Uterus (tissue), 4 donors: ENCODE results near the gene PTPRJ. TPM values are rescaled to one million over a fixed set of nuclear protein-coding genes. Genes with fewer than 3 reads are reported as not detected.

Experiments
- DNase-seq, 2 donors: peaks; one replicate each; pipeline ENCODE4 v3.0.0-alpha.2; 2019 to 2020
- H3K27ac ChIP-seq, 2 donors: fragments of 200-600 bp; sonication (generic); 1 replicate in 1 of 2; 2 replicates in 1 of 2; pipeline ENCODE4 v1.5.1; 2016 to 2018
- H3K27me3 ChIP-seq, 2 donors: fragments of 200-600 bp; sonication (generic); one replicate each; pipeline ENCODE4 v1.5.1; 2018 to 2019; ENCODE audit warnings: control low read depth in 1 of 2
- H3K36me3 ChIP-seq, 2 donors: fragments of 200-600 bp; sonication (generic); one replicate each; pipeline ENCODE4 v1.5.1; 2019; ENCODE audit warnings: control low read depth in 1 of 2
- H3K4me1 ChIP-seq, 2 donors: fragments of 200-600 bp; sonication (generic); one replicate each; pipeline ENCODE4 v1.5.1; 2018 to 2019; ENCODE audit warnings: control low read depth in 1 of 2
- H3K4me3 ChIP-seq, 2 donors: fragments of 200-600 bp; sonication (generic); 1 replicate in 1 of 2; 2 replicates in 1 of 2; pipeline ENCODE4 v1.5.1; 2018 to 2019; ENCODE audit warnings: mild to moderate bottlenecking in 1 of 2
- H3K9me3 ChIP-seq, 2 donors: fragments of 200-600 bp; sonication (generic); one replicate each; pipeline ENCODE4 v1.5.1; 2019; ENCODE audit warnings: control low read depth in 1 of 2
- CTCF ChIP-seq, 4 experiments: fragments of 200-600 bp in 2 of 4; fragments of 450-650 bp in 2 of 4; sonication (generic) in 2 of 4; IDR thresholded peaks; one replicate each; pipeline ENCODE4 v1.5.1; 2016 to 2019; ENCODE audit warnings: antibody characterized with exemption in 4 of 4, mild to moderate bottlenecking in 2 of 4, moderate library complexity in 1 of 4
- POLR2A ChIP-seq, 2 donors: fragments of 450-650 bp; IDR thresholded peaks; one replicate each; pipeline ENCODE4 v1.6.1; 2016; ENCODE audit warnings: antibody characterized with exemption in 2 of 2, mild to moderate bottlenecking in 1 of 2, moderate library complexity in 1 of 2
- intact Hi-C: fragments of 100-400 bp; cut with DNase I; formaldehyde crosslinking; loops from one replicate; pipeline ENCODE4 v1.15.1; 2023; ENCODE audit warnings: low total_unique reads
- total RNA-seq, 4 donors: library from RNA; depleted of rRNA in 3 of 4; stranded (reverse); fragments of >200 nt in 3 of 4; gene quantifications; one replicate each; pipeline versions ENCODE4 v1.1.0 to v1.2.4, GENCODE V29; 2014 to 2023
- donor health status: DM: yes; HTN: yes; CAD: no.

PTPRJ gene
- total RNA-seq, 4 donors from 2014 or later = 2.1 to 22.1 (median 7.1) TPM

- TF ChIP-seq POLR2A (IDR thresholded peaks at IDR 0.05) (no peak), CTCF (IDR thresholded peaks at IDR 0.05) (no peak)
- H3K9me3 ChIP-seq = no peaks in the 10 kb centered on the region
- no peak overlapping the region for H3K27ac ChIP-seq
- no peak overlapping the region for H3K4me3 ChIP-seq
- no peaks in the 10 kb centered on the region for H3K4me1 ChIP-seq
- H3K27me3 ChIP-seq = no peaks in the 10 kb centered on the region
- no peak for DNase-seq
- H3K36me3 ChIP-seq = no peaks in the 10 kb centered on the region
- intact Hi-C loops = no loop called here
Observed at GRCh38 chr11:48096588-48097525, 116.5 kb downstream of the PTPRJ start.

- no peak overlapping the region for H3K27ac ChIP-seq
- TF ChIP-seq POLR2A (IDR thresholded peaks at IDR 0.05) (no peak), CTCF (IDR thresholded peaks at IDR 0.05) (no peak)
- no peak for DNase-seq
- H3K4me1 ChIP-seq = no peaks in the 10 kb centered on the region
- intact Hi-C loops = no loop called here
- no peaks in the 10 kb centered on the region for H3K9me3 ChIP-seq
- H3K27me3 ChIP-seq = no peaks in the 10 kb centered on the region
- no peak overlapping the region for H3K4me3 ChIP-seq
- no peaks in the 10 kb centered on the region for H3K36me3 ChIP-seq
Observed at GRCh38 chr11:48098024-48098423, 117.7 kb downstream of the PTPRJ start.

GRCh38 chr11:48099916-48100446, 119.6 kb downstream of the PTPRJ start:
- no peak overlapping the region for H3K27ac ChIP-seq
- intact Hi-C loops = no loop called here
- no peak overlapping the region for H3K4me3 ChIP-seq
- no peaks in the 10 kb centered on the region for H3K27me3 ChIP-seq
- peaks cover 0 to 4% of the 10 kb centered on the region in 2 donors for H3K4me1 ChIP-seq
- H3K36me3 ChIP-seq = no peaks in the 10 kb centered on the region
- no peaks in the 10 kb centered on the region for H3K9me3 ChIP-seq
- TF ChIP-seq POLR2A (IDR thresholded peaks at IDR 0.05) (no peak), CTCF (IDR thresholded peaks at IDR 0.05) (no peak)
- DNase-seq = no peak

- H3K27ac ChIP-seq = no peak overlapping the region
- no peaks in the 10 kb centered on the region for H3K9me3 ChIP-seq
- H3K27me3 ChIP-seq = no peaks in the 10 kb centered on the region
- H3K36me3 ChIP-seq = no peaks in the 10 kb centered on the region
- intact Hi-C loops = no loop called here
- DNase-seq = no peak
- no peak overlapping the region for H3K4me3 ChIP-seq
- TF ChIP-seq CTCF (IDR thresholded peaks at IDR 0.05) (no peak), POLR2A (IDR thresholded peaks at IDR 0.05) (no peak)
- H3K4me1 ChIP-seq = peaks cover 0 to 4% of the 10 kb centered on the region in 2 donors
Observed at GRCh38 chr11:48101044-48101733, 120.8 kb downstream of the PTPRJ start.

- Histone ChIP-seq H3K36me3 (no peaks in the 10 kb centered on the region), H3K27ac (no peak overlapping the region), H3K9me3 (no peaks in the 10 kb centered on the region), H3K4me1 (peaks cover 0 to 4% of the 10 kb centered on the region in 2 donors), H3K27me3 (no peaks in the 10 kb centered on the region), H3K4me3 (no peak overlapping the region)
- no peak for DNase-seq
- intact Hi-C loops = no loop called here
- TF ChIP-seq POLR2A (IDR thresholded peaks at IDR 0.05) (no peak), CTCF (IDR thresholded peaks at IDR 0.05) (no peak)
Observed at GRCh38 chr11:48101958-48102357, 121.6 kb downstream of the PTPRJ start.
